ENCODE results near the gene STK32A.
A peak's percentile ranks its signal among the peaks of the same experiment; 100 is the strongest.
"Not testable (repeated sequence)": the region's sequence is repeated elsewhere in the genome, so short reads cannot be mapped to it uniquely, and the experiment has no call there.

Gene STK32A

GRCh38 chr5:147361441-147362175 lies 126.8 kb downstream of the STK32A start:
- H3K4me3 ChIP-seq (ENCODE audit: low read depth, low read length) = no peak overlapping the region
- in situ Hi-C loops (cut with HindIII; ENCODE audit: low sequenced_read_pairs) = no loop called here
- no peak for DNase-seq (ENCODE audit: low read depth, low spot score)
- TF ChIP-seq CTCF (IDR thresholded peaks at IDR 0.05; ENCODE audit: low read depth, low read length) = no peak

- H3K4me3 ChIP-seq (ENCODE audit: low read depth, low read length); DNase-seq (ENCODE audit: low read depth, low spot score); in situ Hi-C loops (cut with HindIII; ENCODE audit: low sequenced_read_pairs): not testable (repeated sequence)
Observed at GRCh38 chr5:147367381-147367780, 132.6 kb downstream of the STK32A start.

- in situ Hi-C loops (cut with HindIII; ENCODE audit: low sequenced_read_pairs) = no loop called here
- no peak overlapping the region for H3K4me3 ChIP-seq (ENCODE audit: low read depth, low read length)
- TF ChIP-seq CTCF (IDR thresholded peaks at IDR 0.05; ENCODE audit: low read depth, low read length) = peak; percentile 65
- DNase-seq (ENCODE audit: low read depth, low spot score) = peak; percentile 57
Observed at GRCh38 chr5:147369742-147370374, 135.0 kb downstream of the STK32A start.

- no peak for TF ChIP-seq CTCF (IDR thresholded peaks at IDR 0.05; ENCODE audit: low read depth, low read length)
- H3K4me3 ChIP-seq (ENCODE audit: low read depth, low read length) = no peak overlapping the region
- DNase-seq (ENCODE audit: low read depth, low spot score) = no peak
- in situ Hi-C loops (cut with HindIII; ENCODE audit: low sequenced_read_pairs) = no loop called here
Observed at GRCh38 chr5:147371290-147371689, 136.5 kb downstream of the STK32A start.

- TF ChIP-seq CTCF (IDR thresholded peaks at IDR 0.05; ENCODE audit: low read depth, low read length) = no peak
- H3K4me3 ChIP-seq (ENCODE audit: low read depth, low read length) = no peak overlapping the region
- in situ Hi-C loops (cut with HindIII; ENCODE audit: low sequenced_read_pairs) = no loop called here
- no peak for DNase-seq (ENCODE audit: low read depth, low spot score)
Observed at GRCh38 chr5:147372191-147372590, 137.4 kb downstream of the STK32A start.

GRCh38 chr5:147373328-147373727 lies 138.5 kb downstream of the STK32A start:
- in situ Hi-C loops (cut with HindIII; ENCODE audit: low sequenced_read_pairs) = no loop called here
- no peak overlapping the region for H3K4me3 ChIP-seq (ENCODE audit: low read depth, low read length)
- DNase-seq (ENCODE audit: low read depth, low spot score) = no peak
- no peak for TF ChIP-seq CTCF (IDR thresholded peaks at IDR 0.05; ENCODE audit: low read depth, low read length)

- in situ Hi-C loops (cut with HindIII; ENCODE audit: low sequenced_read_pairs) = no loop called here
Observed at GRCh38 chr5:147375151-147375550, 140.3 kb downstream of the STK32A start.

More at GRCh38 chr5:147375151-147375550, 140.3 kb downstream of the STK32A start:
- TF ChIP-seq CTCF (IDR thresholded peaks at IDR 0.05; ENCODE audit: low read depth, low read length) = no peak
- DNase-seq (ENCODE audit: low read depth, low spot score) = no peak
- H3K4me3 ChIP-seq (ENCODE audit: low read depth, low read length) = no peak overlapping the region

Measured in astrocyte of the spinal cord (primary cell).